RPMI7951 (cell line): ENCODE data around the gene UNC13B. TPM values are rescaled to one million over a fixed set of nuclear protein-coding genes. Genes with fewer than 3 reads are reported as not detected.

Experiments used
- DNase-seq: peaks from one replicate; pipeline ENCODE4 v3.0.0-alpha.2; 2012; ENCODE audit warnings: low read depth
- total RNA-seq: library from RNA; depleted of rRNA; stranded (reverse); fragments of >200 nt; shearing (Covaris generic); gene quantifications from 2 replicates; pipeline ENCODE4 v1.2.3, GENCODE V29; 2014

The UNC13B gene
- total RNA-seq, 1 experiment from 2014 or later = 9.6 TPM

GRCh38 chr9:35277171-35277520 is 115.3 kb downstream of the UNC13B start:
- no peak for DNase-seq

GRCh38 chr9:35277628-35278359 is 116.0 kb downstream of the UNC13B start:
- DNase-seq = peak; percentile 56

GRCh38 chr9:35279946-35280345 is 118.1 kb downstream of the UNC13B start:
- no peak for DNase-seq

GRCh38 chr9:35280399-35280798 is 118.6 kb downstream of the UNC13B start:
- no peak for DNase-seq

GRCh38 chr9:35285731-35286130 is 123.9 kb downstream of the UNC13B start:
- peak; percentile 14 for DNase-seq

DNA sequence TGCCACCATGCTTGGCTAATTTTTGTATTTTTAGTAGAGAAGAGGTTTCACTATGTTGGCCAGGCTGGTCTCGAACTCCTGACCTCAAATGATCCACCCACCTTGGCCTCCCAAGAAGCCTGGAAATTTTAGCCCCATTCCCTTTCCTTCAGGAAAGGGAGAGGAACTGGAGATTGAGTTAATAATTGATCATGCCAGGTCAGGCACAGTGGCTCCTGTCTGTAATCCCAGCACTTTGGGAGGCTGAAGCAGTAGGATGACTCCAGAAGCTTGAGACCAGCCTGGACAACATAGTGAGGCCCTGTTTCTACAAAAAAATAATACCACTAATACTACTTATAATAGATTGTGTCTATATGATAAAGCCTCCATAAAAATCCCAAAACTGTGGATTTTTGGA is 124.6 kb downstream of the UNC13B start:
- DNase-seq = no peak

- DNase-seq = peak; percentile 26
Measured at GRCh38 chr9:35287987-35288632, 126.3 kb downstream of the UNC13B start.

GRCh38 chr9:35288778-35289177 is 127.0 kb downstream of the UNC13B start:
- no peak for DNase-seq

GRCh38 chr9:35293376-35293964 is 131.7 kb downstream of the UNC13B start:
- no peak for DNase-seq

GRCh38 chr9:35294066-35294465 is 132.3 kb downstream of the UNC13B start:
- no peak for DNase-seq

- DNase-seq = no peak
Measured at GRCh38 chr9:35294556-35294955, 132.7 kb downstream of the UNC13B start.

DNA sequence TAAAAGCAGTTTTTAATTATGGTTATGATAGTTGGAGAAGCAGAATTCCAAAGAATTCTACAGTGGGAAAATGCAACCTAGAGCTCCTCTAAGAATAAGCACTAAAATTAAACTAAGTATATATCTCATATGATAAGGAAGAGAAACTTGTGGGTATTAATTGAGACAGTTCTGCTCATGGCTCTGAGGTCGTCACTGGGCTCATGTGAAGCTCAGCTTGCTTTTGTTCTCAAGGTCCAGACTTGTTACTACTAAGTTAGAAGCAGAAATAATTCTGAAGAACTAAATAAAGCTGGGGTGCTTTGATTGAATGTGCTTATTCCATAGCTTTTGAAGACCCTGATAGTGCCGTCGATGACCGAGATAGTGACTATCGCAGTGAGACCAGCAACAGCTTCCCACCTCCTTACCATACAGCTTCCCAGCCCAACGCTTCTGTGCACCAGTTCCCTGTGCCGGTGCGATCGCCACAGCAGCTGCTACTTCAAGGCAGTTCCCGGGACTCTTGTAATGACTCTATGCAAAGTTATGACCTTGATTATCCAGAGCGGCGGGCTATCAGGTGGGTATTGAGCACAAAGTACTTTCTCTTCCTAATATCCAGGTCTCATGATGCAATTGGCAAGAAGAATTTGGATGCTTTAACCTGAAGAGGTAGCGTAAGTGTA is 133.7 kb downstream of the UNC13B start:
- DNase-seq = no peak

- no peak for DNase-seq
Measured at GRCh38 chr9:35303567-35303966, 141.8 kb downstream of the UNC13B start.

DNA sequence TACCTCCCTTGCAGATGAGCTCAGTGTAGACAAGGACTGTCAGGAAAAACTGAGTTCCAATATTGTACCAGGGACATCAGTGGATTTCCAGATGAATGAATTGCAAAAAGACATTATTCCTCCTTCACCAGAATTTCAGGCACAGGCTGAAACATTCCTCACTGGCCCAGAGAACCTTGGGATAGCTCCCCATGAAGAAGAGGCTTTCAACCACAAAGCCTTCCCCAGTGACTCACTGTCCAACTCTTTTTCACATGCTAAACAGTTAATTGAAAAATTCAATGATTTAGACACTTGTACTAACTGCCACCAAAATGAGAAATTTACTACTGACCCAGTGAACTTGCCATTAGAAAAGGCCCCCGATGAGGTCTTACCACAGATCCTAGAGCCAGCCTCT is 144.5 kb downstream of the UNC13B start:
- DNase-seq = peak; percentile 2

DNA sequence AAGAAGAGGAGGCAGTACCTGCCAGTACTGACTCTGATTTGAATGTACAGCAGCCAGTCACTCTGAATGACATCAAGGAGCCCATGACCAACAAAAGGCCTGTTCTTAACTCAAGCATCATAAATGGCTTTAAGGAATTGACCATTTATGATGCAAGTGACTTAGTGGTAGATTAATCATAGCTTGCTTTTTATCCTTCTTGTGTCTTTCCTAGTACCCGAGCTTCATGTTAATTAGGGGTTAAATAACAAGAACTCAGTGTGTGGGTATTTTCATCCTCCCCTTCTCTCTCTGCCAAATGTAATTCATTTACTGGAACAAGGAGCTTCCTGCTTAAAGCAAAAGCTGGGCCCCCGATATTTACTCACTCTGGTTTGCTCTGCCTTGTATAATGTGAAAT is 146.5 kb downstream of the UNC13B start:
- peak; percentile 7 for DNase-seq

DNA sequence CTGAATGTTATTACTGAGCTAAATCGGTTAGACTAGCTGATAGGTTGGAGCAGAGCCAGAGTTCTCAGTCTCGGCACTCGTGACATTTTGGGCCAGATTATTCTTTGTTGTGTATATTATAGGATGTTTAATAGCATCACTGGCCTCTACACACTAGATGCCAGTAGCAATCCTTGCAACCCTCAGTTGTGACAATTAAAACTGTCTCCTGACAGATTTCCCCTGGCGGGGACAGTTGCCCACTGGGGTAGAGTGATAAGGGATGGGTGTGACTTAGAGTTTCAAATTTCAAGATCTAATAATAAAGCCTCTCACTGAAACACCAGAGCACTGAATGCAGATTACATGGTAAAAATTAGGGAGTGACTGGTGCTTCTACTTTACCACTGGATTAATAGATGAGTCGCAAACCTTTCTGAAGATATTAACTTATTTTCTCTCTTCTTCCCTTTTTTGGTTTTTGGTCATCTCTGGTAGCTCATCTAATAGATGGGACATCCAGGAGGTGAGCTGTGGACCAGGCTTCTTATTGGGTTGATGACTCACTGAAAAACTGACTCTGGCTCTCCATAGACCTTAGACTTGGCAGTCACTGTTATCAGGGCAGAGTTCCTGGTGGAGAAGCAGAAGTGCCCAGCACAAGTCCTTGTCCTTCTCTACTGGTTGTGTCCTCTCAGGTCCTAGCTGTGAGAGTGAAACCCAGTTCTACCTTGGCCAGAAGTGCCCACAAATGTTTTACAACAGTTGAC is 150.3 kb downstream of the UNC13B start:
- DNase-seq = peak; percentile 15

DNA sequence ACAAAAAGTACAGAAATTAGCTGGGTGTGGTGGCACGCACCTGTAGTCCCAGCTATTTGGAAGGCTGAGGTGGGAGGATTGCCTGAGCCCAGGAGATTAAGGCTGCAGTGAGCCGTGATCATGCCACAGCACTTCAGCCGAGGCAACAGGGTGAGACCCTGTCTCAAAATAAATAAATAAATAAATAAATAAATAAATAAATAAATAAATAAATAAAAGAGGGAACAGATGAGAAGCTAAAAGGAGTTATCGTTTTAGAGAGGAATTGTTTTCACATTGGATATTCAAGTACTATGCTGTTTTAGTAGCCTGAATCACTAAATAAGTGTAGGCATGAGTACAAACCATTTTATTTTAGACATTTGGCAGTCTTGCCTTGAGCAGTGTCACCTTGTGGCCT is 151.7 kb downstream of the UNC13B start:
- no peak for DNase-seq

DNA sequence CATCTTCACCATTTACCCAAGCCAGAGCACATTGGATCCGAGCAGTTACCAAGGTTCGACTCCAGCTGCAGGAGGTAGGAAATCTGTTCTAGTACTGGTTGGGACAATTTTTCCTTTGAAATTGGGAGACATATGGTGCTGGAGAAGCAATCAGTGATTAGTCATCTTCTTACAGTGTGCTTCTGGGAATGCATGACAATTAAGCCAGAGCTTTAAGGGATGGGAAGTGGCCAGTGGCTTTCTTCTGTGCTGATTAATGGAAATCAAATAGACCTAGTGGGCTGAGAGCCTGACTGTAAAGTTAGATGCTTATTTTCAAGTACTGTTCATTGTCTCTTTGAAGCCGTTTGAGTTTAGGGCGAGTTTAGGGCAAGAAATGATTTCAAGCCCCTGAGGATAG is 152.1 kb downstream of the UNC13B start:
- DNase-seq = peak; percentile 70

- no peak for DNase-seq
Measured at GRCh38 chr9:35318741-35319140, 156.9 kb downstream of the UNC13B start.

GRCh38 chr9:35322075-35322885 is 160.5 kb downstream of the UNC13B start:
- DNase-seq = no peak

DNA sequence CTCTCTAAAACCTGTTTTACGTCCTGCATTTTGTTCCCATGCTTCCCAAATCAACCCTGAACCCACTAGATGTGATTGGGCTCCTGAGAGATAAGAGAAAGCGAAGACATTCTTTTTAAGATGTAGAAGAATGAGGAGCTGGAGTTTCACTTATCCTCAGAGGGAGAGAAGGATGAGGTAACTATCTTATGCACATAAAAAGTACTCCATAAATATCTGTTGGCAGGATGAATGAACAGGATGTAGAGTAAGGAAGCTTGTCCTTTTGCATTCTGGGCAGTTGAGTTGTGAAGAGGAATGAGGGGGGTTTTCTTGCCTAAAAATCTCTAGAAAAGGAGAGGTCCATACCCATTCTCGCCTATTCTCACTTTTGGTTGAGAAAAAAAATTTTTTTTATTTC is 163.2 kb downstream of the UNC13B start:
- no peak for DNase-seq
